Left kidney (tissue), 8 donors: ENCODE measurements around the gene TSPYL1. TPM values are rescaled to one million over a fixed set of nuclear protein-coding genes. Genes with fewer than 3 reads are reported as not detected.
"Not testable (repeated sequence)": the region's sequence is repeated elsewhere in the genome, so short reads cannot be mapped to it uniquely, and the experiment has no call there.

Experiments
- DNase-seq: peaks from one replicate; pipeline ENCODE4 v3.0.0-alpha.2; 2013
- long read RNA-seq, 8 donors: transcript quantifications; one replicate each; lab custom pipeline, GENCODE V29; 2026
- polyA plus RNA-seq: library from polyadenylated mRNA; unstranded; fragments of 120-200 nt; gene quantifications from one replicate; pipeline ENCODE4 v1.2.1, GENCODE V29; 2013; ENCODE audit not compliant: insufficient read length

Gene TSPYL1
- polyA plus RNA-seq = 103 TPM
- long read RNA-seq, donor 1, transcript TSPYL1-201 (1 exons, 3,326 nt) = major isoform, 133 of 133 reads
- long read RNA-seq, donor 1, partial matches to known transcripts = 0 of 133 reads
- long read RNA-seq, donor 1, other reads (novel, unspliced or antisense) = 0 of 133 reads
- long read RNA-seq, donor 2, transcript TSPYL1-201 (1 exons, 3,326 nt) = major isoform, 129 of 159 reads
- long read RNA-seq, donor 2, partial matches to known transcripts = 30 of 159 reads
- long read RNA-seq, donor 2, other reads (novel, unspliced or antisense) = 0 of 159 reads
- long read RNA-seq, donor 3, transcript TSPYL1-201 (1 exons, 3,326 nt) = major isoform, 108 of 108 reads
- long read RNA-seq, donor 3, partial matches to known transcripts = 0 of 108 reads
- long read RNA-seq, donor 3, other reads (novel, unspliced or antisense) = 0 of 108 reads
- long read RNA-seq, donor 4, transcript TSPYL1-201 (1 exons, 3,326 nt) = major isoform, 12 of 12 reads
- long read RNA-seq, donor 4, partial matches to known transcripts = 0 of 12 reads
- long read RNA-seq, donor 4, other reads (novel, unspliced or antisense) = 0 of 12 reads
- long read RNA-seq, donor 5, transcript TSPYL1-201 (1 exons, 3,326 nt) = major isoform, 124 of 124 reads
- long read RNA-seq, donor 5, partial matches to known transcripts = 0 of 124 reads
- long read RNA-seq, donor 5, other reads (novel, unspliced or antisense) = 0 of 124 reads
- long read RNA-seq, donor 6, transcript TSPYL1-201 (1 exons, 3,326 nt) = major isoform, 107 of 107 reads
- long read RNA-seq, donor 6, partial matches to known transcripts = 0 of 107 reads
- long read RNA-seq, donor 6, other reads (novel, unspliced or antisense) = 0 of 107 reads
- long read RNA-seq, donor 7, transcript TSPYL1-201 (1 exons, 3,326 nt) = major isoform, 122 of 122 reads
- long read RNA-seq, donor 7, partial matches to known transcripts = 0 of 122 reads
- long read RNA-seq, donor 7, other reads (novel, unspliced or antisense) = 0 of 122 reads
- long read RNA-seq, donor 8, transcript TSPYL1-201 (1 exons, 3,326 nt) = major isoform, 51 of 51 reads
- long read RNA-seq, donor 8, partial matches to known transcripts = 0 of 51 reads
- long read RNA-seq, donor 8, other reads (novel, unspliced or antisense) = 0 of 51 reads

DNA sequence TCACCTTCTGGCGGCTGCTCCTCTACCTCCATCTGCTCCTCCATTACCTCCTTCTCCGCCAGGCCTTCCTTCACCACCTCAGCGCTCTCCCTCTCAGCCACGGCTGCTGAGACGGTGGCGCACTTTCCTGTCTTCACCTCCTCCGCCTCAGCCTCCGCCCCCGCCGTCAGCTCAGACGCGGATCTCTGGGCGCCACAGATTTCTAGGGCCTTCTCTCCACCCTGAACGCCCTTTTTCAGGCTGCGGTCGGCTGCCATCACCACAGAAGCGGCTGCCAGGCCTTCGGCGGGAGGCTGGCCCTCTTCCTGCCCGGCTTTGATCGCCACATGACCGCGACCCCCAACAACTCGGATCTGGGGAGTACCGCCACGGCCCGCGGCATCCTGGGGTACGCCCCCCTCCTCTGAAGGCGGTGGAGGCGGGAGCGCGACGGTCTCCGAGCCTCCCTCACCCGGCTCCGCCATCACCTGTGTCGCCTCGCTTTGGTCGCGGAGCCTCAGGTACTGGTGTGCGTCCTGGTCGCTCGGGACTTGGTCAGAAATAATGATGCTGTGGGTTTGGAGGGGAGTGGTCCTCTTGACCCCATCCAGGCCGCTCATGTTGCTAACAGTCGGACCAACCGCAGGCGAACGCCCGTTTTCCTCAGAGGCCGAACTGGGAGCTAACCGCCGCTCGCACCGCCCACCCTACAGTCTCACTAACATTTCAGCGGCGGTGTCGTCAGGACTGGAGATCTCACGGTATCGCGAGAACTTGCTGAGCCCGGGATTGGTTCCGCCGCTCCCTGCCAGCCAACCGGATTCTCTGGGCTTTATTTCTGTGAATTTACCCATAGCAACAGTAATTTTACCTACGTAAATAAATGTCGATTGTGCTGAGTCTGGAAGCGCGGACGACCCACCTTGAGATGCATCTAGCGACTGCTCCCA lies at the start of gene TSPYL1:
Gene TSPYL1 (minus strand): TSS at position 699 of the 929 bp plus-strand sequence. CDS start 100 bp downstream, at position 599.
- DNase-seq = peak; percentile 99

DNA sequence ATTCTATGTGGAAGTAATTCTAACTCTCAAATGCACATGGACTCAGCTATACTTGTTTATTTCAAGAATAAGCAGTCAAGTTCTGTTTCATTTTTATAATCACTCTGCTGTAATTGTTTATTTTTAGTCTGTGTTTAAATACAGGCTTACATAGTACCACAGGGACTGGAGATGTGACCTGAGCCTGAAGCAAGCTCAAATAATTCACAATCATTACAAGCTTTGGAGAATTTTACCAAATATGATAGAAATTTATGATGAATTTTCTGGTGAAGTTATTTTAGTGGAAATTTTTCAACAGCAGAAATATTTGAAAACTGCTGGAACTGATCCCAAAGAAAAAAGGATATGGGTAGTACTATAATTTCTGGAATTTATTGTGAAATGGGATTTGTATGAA lies 49.4 kb upstream of the TSPYL1 start:
- DNase-seq = no peak

DNA sequence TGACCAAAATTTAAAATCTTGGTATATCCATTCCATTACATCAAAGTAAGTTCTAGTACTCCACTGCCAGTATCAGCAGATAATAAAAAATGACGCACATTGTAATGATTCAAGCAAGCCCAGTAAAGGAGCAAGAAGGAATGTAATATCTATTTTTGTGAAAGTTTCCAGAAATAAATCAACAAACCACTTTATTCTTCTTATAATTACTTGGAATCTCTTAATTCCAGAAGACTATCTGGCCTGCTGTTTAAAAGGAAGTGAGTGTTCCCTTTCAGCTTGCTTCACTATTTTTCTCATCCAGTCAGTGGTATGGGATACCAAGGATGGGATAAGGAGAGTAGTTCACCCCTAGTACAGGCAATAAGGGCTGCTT lies 48.8 kb upstream of the TSPYL1 start:
- DNase-seq = no peak

DNA sequence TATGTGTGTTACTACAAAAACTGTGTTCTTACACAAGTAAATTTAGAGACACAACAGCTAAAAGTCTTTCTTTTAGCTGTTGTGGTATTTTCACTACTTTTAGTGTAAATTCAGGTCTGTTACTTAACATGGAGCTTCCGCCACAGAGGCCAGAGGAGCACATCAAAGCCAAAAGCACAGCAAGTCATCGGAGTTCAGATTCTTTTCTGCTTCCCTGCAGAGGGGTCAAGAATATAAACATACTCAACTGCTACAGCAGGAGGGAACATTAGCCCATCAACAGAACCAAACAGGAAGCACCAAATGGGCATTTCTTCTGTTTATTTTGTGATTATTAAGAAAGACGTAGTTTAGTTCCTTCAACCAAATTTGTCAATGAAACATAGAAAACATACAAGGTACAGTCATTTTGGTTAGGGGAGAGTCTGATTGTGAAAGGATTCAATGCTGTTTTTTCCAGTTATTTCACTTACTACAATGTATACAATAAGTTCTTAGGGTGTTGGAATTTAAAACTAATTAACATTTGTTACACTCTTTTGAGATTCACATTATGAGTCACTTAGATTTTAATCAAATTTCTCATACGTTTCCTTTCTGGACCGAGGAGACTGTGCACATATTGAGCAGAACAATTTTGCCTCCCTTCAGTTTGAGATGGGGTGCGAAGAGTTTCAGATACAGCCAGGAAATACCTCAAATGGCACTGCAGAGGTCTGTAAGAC lies 48.2 kb upstream of the TSPYL1 start:
- DNase-seq = no peak

DNA sequence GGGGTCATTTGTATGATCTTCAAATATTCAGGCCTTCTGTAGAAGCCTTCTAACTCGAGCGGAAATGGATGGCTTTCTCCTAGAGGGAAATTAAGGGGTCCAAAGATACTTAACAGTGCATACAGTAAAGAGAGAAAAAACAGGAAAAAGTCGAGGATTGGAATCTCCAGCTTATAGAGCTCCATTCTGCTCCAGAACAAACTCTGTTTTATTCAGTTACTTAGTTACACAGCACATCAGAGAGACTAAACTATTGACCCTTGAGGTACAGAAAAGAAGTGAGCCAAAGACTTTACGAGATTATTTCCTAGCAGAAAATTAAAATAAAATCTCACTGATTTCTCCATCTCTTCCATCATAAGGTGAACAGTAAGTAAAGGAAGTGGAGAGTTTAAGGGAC lies 47.3 kb upstream of the TSPYL1 start:
- DNase-seq = no peak

DNA sequence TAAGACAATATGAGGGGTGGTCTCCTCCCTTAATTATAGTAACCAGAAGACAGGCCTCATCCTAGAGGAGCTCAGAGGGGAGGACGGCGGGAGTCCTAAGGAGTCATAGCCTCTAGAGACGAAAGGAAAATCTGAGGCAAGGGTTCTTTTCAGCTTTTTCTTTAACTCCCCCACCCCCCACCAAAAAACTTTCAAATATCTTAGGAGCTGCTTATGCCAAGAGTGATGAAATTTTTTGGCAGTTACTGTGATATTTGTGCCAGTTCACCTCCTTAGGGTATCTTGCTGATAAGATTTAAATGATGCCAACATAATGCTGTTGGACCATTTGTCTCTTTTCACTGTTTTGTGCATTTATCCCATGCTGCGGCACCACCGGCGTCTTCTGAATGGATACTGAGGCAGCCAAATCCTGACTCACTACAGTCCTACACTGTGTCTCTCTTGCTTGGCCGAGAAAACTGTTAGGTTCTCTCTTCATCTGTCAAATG lies 46.5 kb upstream of the TSPYL1 start:
- no peak for DNase-seq

DNA sequence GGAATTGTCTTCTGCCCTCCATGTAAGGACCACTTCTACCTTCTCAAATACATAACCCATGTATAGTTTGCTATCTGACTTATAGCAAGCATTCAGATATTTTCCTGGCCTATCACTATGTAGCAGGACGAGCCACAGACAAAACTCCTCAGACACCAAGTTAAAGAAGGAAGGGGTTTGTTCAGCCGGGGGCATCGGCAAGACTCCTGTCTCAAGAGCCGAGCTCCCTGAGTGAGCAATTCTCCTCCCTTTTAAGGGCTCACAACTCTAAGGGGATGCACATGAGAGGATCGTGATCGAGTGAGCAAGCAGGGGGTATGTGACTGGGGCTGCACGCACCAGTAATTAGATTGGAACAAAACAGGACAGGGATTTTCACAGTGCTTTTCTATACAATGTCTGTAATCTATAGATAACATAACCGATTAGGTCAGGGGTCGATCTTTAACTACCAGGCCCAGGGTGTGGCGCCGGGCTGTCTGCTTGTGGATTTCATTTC lies 46.0 kb upstream of the TSPYL1 start:
- DNase-seq = not testable (repeated sequence)

DNA sequence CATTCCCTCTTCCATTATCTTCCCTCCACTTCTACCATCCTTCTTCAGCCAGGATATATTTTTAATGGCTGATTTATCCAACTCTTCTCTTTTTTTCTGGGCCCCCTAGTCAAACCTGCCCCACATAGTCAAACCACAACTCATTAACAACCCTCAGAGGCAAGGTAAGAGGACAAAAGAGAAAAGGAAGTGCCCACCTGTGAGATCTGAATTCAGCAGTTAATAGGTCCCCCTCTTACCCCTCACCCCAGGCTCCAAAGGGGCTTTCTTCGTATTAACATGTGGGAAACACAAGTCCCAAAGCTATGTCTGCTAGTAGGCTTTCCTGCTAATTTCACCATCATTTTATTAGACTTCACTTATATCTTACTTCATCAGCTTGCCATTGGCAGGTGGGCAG lies 44.1 kb upstream of the TSPYL1 start:
- no peak for DNase-seq

DNA sequence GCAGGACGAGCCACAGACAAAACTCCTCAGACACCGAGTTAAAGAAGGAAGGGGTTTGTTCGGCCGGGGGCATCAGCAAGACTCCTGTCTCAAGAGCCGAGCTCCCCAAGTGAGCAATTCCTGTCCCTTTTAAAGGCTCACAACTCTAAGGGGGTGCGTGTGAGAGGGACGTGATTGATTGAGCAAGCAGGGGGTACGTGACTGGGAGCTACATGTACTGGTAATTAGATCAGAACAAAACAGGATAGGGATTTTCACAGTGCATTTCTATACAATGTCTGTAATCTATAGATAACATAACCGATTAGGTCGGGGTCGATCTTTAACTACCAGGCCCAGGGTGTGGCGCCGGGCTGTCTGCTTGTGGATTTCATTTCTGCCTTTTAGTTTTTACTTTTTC lies 42.2 kb upstream of the TSPYL1 start:
- not testable (repeated sequence) for DNase-seq

DNA sequence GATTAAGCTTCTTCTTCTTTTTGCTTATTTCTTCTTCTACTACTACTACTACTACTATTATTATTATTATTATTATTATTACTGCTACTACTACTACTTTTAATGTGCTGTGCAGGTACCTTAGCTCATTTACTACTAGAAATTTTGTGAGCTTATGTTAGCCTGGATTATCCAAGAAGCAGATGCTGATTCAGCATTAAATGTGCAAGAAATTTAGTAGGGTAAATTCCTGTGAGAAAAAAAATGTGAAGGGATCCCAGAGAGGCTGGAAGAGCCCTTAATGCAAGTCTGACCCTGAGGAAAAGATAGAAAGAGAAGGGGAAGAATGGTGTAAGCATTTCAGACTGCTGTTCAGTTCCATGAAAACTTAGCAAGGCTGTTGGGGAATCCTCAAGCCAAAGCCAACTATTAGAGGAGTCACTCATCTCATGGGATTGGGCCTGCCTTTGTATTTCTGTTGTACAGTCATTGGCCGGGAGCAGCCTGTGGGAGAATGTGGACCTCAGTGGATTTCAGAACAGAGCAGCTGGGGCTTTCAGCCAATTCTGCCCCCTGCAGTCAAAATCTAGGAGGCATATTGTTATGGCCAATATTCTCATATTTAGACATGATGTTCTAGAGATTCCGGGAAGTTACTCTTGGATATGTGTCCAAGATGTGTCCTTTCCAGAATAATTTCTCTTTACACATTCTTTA lies 37.2 kb upstream of the TSPYL1 start:
- DNase-seq = no peak

DNA sequence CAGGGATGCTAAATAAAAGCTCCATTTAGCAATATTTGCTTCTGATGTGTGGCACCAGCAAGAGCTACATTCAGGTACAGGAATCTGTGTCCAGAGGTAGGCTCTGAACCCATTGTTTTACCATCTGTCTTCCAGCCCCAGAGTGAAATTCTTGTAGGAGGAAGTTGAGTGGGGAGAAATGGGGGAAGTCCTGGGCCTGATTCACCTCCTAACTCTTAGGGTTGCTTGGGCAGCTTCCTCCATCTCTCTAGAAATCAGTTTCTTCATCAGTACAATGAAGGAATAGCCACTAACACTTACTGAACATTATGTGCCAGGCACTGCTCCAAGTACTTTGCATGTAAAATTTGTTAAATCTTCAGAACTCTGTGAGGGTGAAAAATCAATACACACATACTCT lies 35.1 kb upstream of the TSPYL1 start:
- DNase-seq = no peak

DNA sequence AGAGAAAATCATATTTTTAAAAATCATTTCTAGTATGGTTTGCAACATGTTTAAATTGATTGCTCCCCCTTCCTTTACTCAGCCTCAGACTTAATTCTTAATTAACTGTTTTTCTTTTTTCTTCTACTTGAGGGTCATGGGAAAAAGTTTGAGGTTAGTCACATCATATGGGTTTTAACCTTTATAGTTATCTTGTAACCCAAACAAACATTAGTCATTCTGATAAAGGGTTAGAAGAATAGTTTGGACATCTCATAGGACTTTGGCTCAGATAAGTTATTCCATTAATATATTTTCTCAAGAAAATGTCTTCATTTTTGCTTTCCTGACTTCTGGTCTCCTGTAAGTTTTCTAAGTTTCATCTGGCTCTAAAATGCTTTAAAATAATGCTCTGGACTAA lies 34.5 kb upstream of the TSPYL1 start:
- DNase-seq = no peak

DNA sequence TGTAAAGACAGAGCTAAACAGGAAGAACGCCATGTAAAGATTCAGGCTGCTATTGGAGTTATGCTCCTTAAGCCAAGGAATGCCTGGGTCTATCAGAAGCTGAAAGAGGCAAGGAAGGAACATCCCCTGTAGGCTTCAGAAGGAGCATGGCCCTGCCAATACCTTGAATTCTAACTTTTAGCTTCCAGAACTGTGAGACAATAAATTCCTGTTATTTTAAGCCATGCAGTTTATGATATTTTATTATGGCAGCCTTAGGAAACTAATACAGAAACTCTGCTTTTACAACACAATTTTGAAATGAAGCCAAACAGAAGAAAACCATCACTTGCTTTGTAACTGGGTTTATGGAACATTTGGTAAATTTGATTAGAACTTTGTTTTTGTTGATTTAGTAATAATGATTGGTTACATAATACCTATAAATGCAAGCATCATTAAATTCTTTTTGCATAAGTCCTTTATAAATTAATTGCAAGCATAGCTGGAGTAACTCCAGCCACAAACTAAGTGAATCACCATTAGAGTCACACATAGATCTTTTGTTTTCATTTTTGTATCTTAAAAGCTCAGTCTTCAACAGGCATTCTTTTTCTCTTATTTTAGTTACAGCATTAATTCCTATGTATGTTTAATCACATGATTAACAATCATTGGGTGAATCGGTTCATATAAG lies 33.5 kb upstream of the TSPYL1 start:
- no peak for DNase-seq

DNA sequence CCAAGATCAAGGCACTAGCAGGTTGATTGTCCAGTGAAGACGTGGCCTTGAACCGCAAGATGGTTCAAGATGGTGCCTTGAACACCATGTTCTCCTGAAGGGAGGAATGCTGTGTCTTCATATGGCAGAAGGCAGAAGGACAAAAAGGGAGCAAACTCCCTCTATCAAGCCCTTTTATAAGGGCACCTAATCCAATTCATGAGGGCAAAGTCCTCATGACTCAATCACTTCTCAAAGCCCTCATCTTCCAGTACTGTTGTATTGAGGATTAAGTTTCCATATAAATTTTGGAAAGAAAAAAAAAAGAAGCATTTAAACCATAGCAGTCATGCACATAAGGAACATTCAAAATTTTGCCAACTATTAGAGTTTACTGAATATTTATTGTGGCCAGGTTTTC lies 29.9 kb upstream of the TSPYL1 start:
- DNase-seq = no peak

DNA sequence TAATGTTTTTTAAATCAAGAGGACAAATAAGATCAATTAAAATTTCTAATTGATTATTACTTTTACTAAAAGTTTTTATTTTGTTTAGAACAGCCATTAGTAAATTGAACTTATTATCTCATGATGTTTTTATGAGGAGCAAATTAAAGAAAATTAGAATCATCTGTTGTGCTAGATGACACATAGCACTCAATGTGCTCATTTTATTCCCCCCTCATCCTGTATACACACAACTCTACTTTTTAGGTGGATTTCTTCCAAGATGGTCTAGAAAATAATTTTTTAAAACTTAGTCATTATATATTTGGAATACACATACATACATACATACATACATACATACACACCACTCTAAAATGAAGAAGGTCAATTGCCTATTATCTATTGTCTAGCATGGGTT lies 29.3 kb upstream of the TSPYL1 start:
- no peak for DNase-seq

DNA sequence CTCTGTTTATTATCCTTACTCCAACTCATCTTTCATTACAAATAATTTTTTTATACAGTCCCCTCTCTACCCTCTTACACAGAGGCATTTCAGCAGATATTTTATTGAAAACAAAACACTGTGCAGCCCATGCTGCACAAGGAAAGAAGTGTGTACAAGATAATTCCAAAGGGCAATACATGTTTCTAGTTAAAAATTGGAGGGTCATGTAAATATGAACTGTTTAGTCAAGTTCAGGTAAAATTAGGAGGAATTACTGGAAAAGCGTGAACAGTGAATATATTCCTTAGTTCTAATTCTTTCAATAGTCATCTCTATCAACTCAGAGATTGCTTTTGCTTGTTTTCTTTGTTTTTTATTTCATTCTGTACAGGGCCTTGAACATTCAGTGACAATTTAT lies 27.9 kb upstream of the TSPYL1 start:
- no peak for DNase-seq

DNA sequence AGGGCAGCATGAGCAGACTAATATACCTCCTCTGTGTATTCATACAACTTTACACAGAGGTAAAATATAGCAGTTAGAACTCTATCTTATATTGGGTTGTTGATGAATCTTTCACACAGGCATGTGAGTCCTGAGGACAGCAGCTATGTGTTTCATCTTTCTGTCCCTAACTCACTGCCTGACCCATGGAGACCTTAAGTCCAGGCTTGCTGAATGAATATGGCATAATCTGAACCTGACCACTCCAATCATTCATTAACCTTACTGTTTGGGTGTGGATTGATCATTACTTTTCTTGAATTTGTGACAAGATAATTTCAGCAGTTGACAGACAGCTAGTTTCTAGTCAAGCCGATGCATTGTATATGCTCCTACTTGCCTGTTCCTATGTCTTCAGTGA lies 27.3 kb upstream of the TSPYL1 start:
- no peak for DNase-seq

DNA sequence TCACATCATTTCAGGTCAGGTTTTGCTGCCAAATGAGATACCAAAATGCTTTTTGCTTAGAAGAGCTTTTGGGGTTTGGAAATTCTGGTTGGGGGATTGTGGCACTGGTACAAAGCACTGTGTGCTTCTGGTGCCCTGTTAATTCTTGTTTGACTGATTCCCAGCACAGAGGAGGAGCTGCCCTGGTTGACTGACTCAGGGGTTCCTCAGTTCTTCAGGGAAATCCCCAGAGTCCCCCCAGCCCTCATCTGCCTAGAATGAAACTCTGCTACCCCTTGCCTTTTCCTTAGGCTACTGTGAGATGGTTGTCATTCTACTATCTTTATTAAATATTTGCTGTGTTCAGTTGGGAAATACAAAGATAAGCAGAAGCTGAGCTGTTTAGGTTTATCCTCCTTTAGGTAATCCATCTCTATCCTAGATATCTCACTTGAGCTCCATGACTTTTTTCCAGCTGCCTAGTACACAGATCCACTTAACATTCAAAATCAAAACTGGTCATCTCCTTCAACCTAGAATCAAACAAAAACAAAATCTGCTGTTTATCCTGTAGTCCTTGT lies 24.9 kb upstream of the TSPYL1 start:
- no peak for DNase-seq

DNA sequence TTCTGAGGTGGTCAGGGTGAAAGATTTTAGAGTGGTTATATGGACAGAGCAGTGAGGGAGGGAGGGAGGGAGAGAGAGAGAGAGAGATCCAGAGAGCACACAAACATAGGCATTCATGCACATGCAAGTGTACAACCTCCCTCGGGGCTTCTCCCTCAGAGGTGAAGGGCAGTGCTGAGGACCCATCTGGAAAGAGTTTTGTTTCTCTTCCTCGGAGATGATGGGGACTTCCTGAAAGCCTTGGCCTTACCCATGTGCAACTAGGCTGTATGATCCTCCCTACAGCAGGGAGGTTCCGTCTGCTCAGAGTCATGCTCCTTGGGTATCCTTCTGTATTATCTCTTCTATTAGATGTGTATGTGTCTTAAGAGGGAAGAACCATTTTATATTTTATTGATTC lies 21.4 kb upstream of the TSPYL1 start:
- no peak for DNase-seq
